HepG2 (cell line): ENCODE measurements around the gene BAG5. TPM values are rescaled to one million over a fixed set of nuclear protein-coding genes. Genes with fewer than 3 reads are reported as not detected.

Source experiments
- ADNP ChIP-seq: sonication (generic); formaldehyde crosslinking; IDR thresholded peaks from 2 replicates; pipeline ENCODE4 v1.4.0; 2020; ENCODE audit warnings: missing genetic modification reagents
- AGO2 ChIP-seq: fragments of 200-400 bp; formaldehyde crosslinking; optimal IDR thresholded peaks from 2 replicates; pipeline ENCODE3; 2017; ENCODE audit warnings: mild to moderate bottlenecking, low read depth, low read length, moderate library complexity
- ATF7 ChIP-seq, 2 experiments: fragments of 450-650 bp in 1 of 2; sonication (generic) in 1 of 2; formaldehyde crosslinking in 1 of 2; IDR thresholded peaks; 2 replicates each; pipeline versions ENCODE4 v1.4.0 to v1.6.1; 2016 to 2020; ENCODE audit warnings: antibody characterized with exemption in 1 of 2, mild to moderate bottlenecking in 1 of 2, missing genetic modification reagents in 1 of 2
- CBX5 ChIP-seq: sonication (generic); formaldehyde crosslinking; IDR thresholded peaks from 2 replicates; pipeline ENCODE4 v1.4.0; 2020; ENCODE audit warnings: missing genetic modification reagents, borderline replicate concordance
- HDAC2 ChIP-seq: sonication (generic); formaldehyde crosslinking; IDR thresholded peaks from 2 replicates; pipeline ENCODE4 v1.4.0; 2020; ENCODE audit warnings: missing genetic modification reagents
- KMT2B ChIP-seq: IDR thresholded peaks from 2 replicates; pipeline ENCODE4 v1.6.1; 2016; ENCODE audit warnings: missing genetic modification reagents, missing compliant biosample characterization
- MBD4 ChIP-seq: IDR thresholded peaks from 2 replicates; pipeline ENCODE4 v1.6.1; 2012; ENCODE audit warnings: low read length, inconsistent platforms, borderline replicate concordance
- PHF5A ChIP-seq: IDR thresholded peaks from one replicate; pipeline ENCODE4 v1.6.1; 2018; ENCODE audit warnings: low read depth, missing genetic modification reagents; ENCODE audit not compliant: unreplicated experiment
- PITX1 ChIP-seq: sonication (generic); formaldehyde crosslinking; IDR thresholded peaks from 2 replicates; pipeline ENCODE4 v1.5.1; 2020; ENCODE audit warnings: mild to moderate bottlenecking, missing genetic modification reagents
- SRSF1 ChIP-seq: fragments of 200-400 bp; formaldehyde crosslinking; optimal IDR thresholded peaks from 2 replicates; pipeline ENCODE3; 2017; ENCODE audit warnings: mild to moderate bottlenecking, low read depth, low read length, moderate library complexity
- TARDBP ChIP-seq: sonication (generic); formaldehyde crosslinking; IDR thresholded peaks from 2 replicates; pipeline ENCODE4 v1.8.0; 2022; ENCODE audit warnings: mild to moderate bottlenecking, missing genetic modification reagents
- TEF ChIP-seq: sonication (generic); formaldehyde crosslinking; IDR thresholded peaks from 2 replicates; pipeline ENCODE4 v1.5.0; 2020; ENCODE audit warnings: missing genetic modification reagents
- TFDP1 ChIP-seq: IDR thresholded peaks from 2 replicates; pipeline ENCODE4 v1.6.1; 2016; ENCODE audit warnings: missing compliant biosample characterization, missing genetic modification reagents, borderline replicate concordance
- ZFP36L1 ChIP-seq: sonication (generic); formaldehyde crosslinking; IDR thresholded peaks from 2 replicates; pipeline ENCODE4 v1.8.0; 2022; ENCODE audit warnings: mild to moderate bottlenecking, missing genetic modification reagents, moderate library complexity
- ZFX ChIP-seq: sonication (generic); formaldehyde crosslinking; IDR thresholded peaks from 2 replicates; pipeline ENCODE4 v1.4.0; 2020; ENCODE audit warnings: mild to moderate bottlenecking, low read depth, missing genetic modification reagents, moderate library complexity
- ZHX1 ChIP-seq: sonication (generic); formaldehyde crosslinking; IDR thresholded peaks from 2 replicates; pipeline ENCODE4 v1.8.1; 2022; ENCODE audit warnings: low read depth, mild to moderate bottlenecking, missing genetic modification reagents
- ZNF121 ChIP-seq: sonication (generic); formaldehyde crosslinking; IDR thresholded peaks from 2 replicates; pipeline ENCODE4 v1.5.0; 2020; ENCODE audit warnings: mild to moderate bottlenecking, missing genetic modification reagents
- ZNF143 ChIP-seq: sonication (generic); formaldehyde crosslinking; IDR thresholded peaks from 2 replicates; pipeline ENCODE4 v1.4.0; 2020; ENCODE audit warnings: missing genetic modification reagents
- ZNF17 ChIP-seq: sonication (generic); formaldehyde crosslinking; IDR thresholded peaks from 2 replicates; pipeline ENCODE4 v1.5.0; 2020; ENCODE audit warnings: mild to moderate bottlenecking, missing genetic modification reagents
- ZNF234 ChIP-seq: sonication (generic); formaldehyde crosslinking; conservative IDR thresholded peaks from 2 replicates; pipeline ENCODE4 v1.5.1; 2020; ENCODE audit warnings: mild to moderate bottlenecking, missing genetic modification reagents
- ZNF274 ChIP-seq: sonication (generic); formaldehyde crosslinking; IDR thresholded peaks from 2 replicates; pipeline ENCODE4 v1.5.1; 2020; ENCODE audit warnings: mild to moderate bottlenecking, missing genetic modification reagents
- ZNF326 ChIP-seq: sonication (generic); formaldehyde crosslinking; IDR thresholded peaks from 2 replicates; pipeline ENCODE4 v1.4.0; 2020; ENCODE audit warnings: missing genetic modification reagents, borderline replicate concordance
- ZNF841 ChIP-seq: sonication (generic); formaldehyde crosslinking; IDR thresholded peaks from 2 replicates; pipeline ENCODE4 v1.8.1; 2023; ENCODE audit warnings: missing genetic modification reagents, borderline replicate concordance
- polyA plus RNA-seq, 8 experiments: library from polyadenylated mRNA; depleted of rRNA in 3 of 8; stranded (reverse) in 7 of 8; unstranded in 1 of 8; fragments of >200 nt; fragmentation: Illumina TruSeq in 4 of 8; extraction: Trizol in 4 of 8; gene quantifications; 2 replicates each; pipeline versions ENCODE4 v1.2.1 to v1.2.3, GENCODE V29; 2011 to 2016; ENCODE audit warnings: low read depth in 4 of 8, missing spikeins in 1 of 8, mixed read lengths in 1 of 8; ENCODE audit not compliant: insufficient read depth in 1 of 8
- total RNA-seq, 5 experiments: library from RNA; depleted of rRNA; stranded (reverse); fragments of >200 nt; fragmentation: Illumina TruSeq; extraction: Trizol; gene quantifications; 2 replicates each; pipeline ENCODE4 v1.2.3, GENCODE V29; 2016; ENCODE audit warnings: low read depth in 1 of 5
- TF ChIP-seq, protein P1 (sequence below): sonication (generic); formaldehyde crosslinking; IDR thresholded peaks from 2 replicates; pipeline ENCODE4 v1.9.0; 2022; ENCODE audit warnings: low read depth, missing genetic modification reagents

BAG5 gene
- total and polyA plus RNA-seq, 2 of the 13 experiments (the other 11 are each of a cell fraction or from before 2014, with no cell fraction given): 3.5 to 21.0 TPM

DNA sequence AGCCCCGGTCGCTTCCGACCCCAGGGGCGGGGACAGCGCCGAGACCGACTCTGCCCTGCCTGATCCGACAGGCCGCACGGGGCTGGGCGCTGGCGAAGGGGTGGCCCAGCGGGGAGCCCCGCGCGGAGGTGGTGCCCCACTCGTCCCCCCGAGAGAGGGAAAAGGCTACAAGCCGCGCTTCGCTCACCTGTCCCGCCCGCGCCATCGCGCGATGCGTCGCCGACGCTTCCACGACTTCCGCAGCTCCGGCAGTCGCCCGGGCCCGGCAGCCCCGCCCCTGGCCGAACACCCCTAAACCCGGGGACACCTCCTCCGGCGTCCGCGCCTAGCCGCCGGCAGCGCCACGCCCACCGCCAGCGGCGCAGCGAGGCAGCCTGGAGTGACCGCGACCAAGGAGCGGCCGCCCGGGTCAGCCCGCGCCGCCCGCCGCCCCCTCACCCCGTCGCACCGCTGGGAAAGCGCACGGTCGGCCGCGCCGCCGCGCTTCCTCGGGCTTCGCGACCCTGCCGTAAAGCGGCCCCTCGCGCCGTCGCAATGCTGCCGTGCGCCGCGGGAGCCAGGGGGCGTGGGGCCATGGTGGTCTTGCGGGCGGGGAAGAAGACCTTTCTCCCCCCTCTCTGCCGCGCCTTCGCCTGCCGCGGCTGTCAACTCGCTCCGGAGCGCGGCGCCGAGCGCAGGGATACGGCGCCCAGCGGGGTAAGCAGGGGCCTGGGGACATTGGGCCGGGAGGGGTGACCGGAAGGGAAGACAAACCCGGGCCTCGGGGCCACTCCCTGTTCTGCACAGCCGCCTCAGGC, at the start of gene BAG5, which contains the start of gene COA8 (continued):
- TF ChIP-seq TEF (CRISPR knock-in tag): no peak
- TF ChIP-seq ATF7 (IDR thresholded peaks at IDR 0.05): no peak
- no peak for TF ChIP-seq ATF7 (CRISPR knock-in tag; IDR thresholded peaks at IDR 0.05)
- TF ChIP-seq, protein P1, sequence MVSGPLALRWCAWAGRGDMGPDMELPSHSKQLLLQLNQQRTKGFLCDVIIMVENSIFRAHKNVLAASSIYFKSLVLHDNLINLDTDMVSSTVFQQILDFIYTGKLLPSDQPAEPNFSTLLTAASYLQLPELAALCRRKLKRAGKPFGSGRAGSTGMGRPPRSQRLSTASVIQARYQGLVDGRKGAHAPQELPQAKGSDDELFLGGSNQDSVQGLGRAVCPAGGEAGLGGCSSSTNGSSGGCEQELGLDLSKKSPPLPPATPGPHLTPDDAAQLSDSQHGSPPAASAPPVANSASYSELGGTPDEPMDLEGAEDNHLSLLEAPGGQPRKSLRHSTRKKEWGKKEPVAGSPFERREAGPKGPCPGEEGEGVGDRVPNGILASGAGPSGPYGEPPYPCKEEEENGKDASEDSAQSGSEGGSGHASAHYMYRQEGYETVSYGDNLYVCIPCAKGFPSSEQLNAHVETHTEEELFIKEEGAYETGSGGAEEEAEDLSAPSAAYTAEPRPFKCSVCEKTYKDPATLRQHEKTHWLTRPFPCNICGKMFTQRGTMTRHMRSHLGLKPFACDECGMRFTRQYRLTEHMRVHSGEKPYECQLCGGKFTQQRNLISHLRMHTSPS (CRISPR knock-in tag): no peak
- TF ChIP-seq ZHX1 (CRISPR knock-in tag): no peak
- peak; percentile 65; the same call in 1 of the 2 replicates for TF ChIP-seq ZNF274
- peak; percentile 84 for TF ChIP-seq ZFX (CRISPR knock-in tag)
- TF ChIP-seq TARDBP (CRISPR knock-in tag): no peak; the same call in 1 of the 2 replicates
- TF ChIP-seq ZNF326 (CRISPR knock-in tag): no peak
- no peak for TF ChIP-seq ZNF17 (CRISPR knock-in tag)
- 0 out of 2 replicates have a peak, but pooled peaks have one; percentile 46 for TF ChIP-seq CBX5 (CRISPR knock-in tag)
- no peak for TF ChIP-seq SRSF1
- peak; percentile 90 for TF ChIP-seq KMT2B (CRISPR knock-in tag)
- no peak for TF ChIP-seq ZFP36L1 (CRISPR knock-in tag)
- no peak for TF ChIP-seq HDAC2 (CRISPR knock-in tag)
- TF ChIP-seq MBD4: no peak
- peak; percentile 38; the same call in 1 of the 2 replicates for TF ChIP-seq PITX1 (CRISPR knock-in tag)
- TF ChIP-seq PHF5A (CRISPR knock-in tag): no peak
- TF ChIP-seq TFDP1 (CRISPR knock-in tag): peak; percentile 54; the same call in 1 of the 2 replicates
- TF ChIP-seq ZNF841 (CRISPR knock-in tag): no peak
- no peak for TF ChIP-seq AGO2
- peak; percentile 35; the same call in 1 of the 2 replicates for TF ChIP-seq ZNF143 (CRISPR knock-in tag)
- TF ChIP-seq ZNF234 (CRISPR knock-in tag): no peak
- TF ChIP-seq ZNF121: 0 out of 2 replicates have a peak, but pooled peaks have one; percentile 4
- no peak for TF ChIP-seq ADNP (CRISPR knock-in tag)
